K562 (cell line): Measurements from ENCODE around the gene KRT24.

Source experiments
- CCAR2 ChIP-seq: fragments of 200-400 bp; formaldehyde crosslinking; IDR thresholded peaks from 2 replicates; pipeline ENCODE4 v1.6.1; 2017; ENCODE audit warnings: mild to moderate bottlenecking, low read depth, low read length
- E2F4 ChIP-seq: sonication (generic); formaldehyde crosslinking; IDR thresholded peaks from 2 replicates; pipeline ENCODE4 v1.8.0; 2022; ENCODE audit warnings: mild to moderate bottlenecking, low read depth, missing genetic modification reagents
- TAF1 ChIP-seq: IDR thresholded peaks from 2 replicates; pipeline ENCODE4 v1.6.1; 2011; ENCODE audit warnings: mild to moderate bottlenecking, low read length, moderate library complexity; ENCODE audit not compliant: insufficient read depth, control insufficient read depth, severe bottlenecking; ENCODE audit errors: extremely low read depth
- XRCC5 ChIP-seq: fragments of 200-400 bp; formaldehyde crosslinking; IDR thresholded peaks from 2 replicates; pipeline ENCODE4 v1.6.1; 2017; ENCODE audit warnings: low read depth, mild to moderate bottlenecking, low read length
- ZNF384 ChIP-seq: IDR thresholded peaks from 2 replicates; pipeline ENCODE4 v1.6.1; 2012; ENCODE audit warnings: low read depth, low read length, improper control_type of control experiment
- TF ChIP-seq, protein P1 (sequence below): fragments of 250-450 bp; sonication (Bioruptor Pico); IDR thresholded peaks from 2 replicates; pipeline ENCODE4 v1.9.0; 2021; ENCODE audit warnings: mild to moderate bottlenecking

DNA sequence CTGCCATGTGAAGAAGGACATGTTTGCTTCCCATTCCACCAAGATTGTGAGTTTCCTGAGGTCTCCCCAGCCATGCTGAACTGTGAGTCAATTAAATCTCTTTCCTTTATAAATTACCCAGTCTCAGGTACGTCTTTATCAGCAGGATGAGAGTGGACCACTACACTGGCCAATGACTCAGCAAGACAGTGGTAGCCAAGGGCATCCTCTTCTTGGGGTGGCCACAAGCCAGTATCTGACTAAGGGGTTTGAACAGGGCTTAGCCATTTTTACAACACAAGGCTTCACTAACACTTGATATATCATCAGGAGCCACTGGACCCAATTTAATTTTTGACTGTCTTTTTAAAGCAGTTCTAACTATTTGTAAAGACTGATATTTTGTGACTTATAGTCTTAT, 21.1 kb upstream of the KRT24 start:
- TF ChIP-seq TAF1 (no peak), ZNF384 (no peak), CCAR2 (no peak), E2F4 (CRISPR knock-in tag) (no peak), XRCC5 (no peak)
- TF ChIP-seq, protein P1, sequence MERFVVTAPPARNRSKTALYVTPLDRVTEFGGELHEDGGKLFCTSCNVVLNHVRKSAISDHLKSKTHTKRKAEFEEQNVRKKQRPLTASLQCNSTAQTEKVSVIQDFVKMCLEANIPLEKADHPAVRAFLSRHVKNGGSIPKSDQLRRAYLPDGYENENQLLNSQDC (CRISPR knock-in tag): no peak
